Measurements from ENCODE around the gene CACNA2D3. TPM values are rescaled to one million over a fixed set of nuclear protein-coding genes. Genes with fewer than 3 reads are reported as not detected.

CACNA2D3 gene
- total RNA-seq, 4 donors from 2014 or later, result 0.30 to 9.6 (median 3.9) TPM

GRCh38 chr3:55013145-55013925, 891.0 kb downstream of the CACNA2D3 start:
- TF ChIP-seq POLR2A (IDR thresholded peaks at IDR 0.05) (no peak), EP300 (IDR thresholded peaks at IDR 0.05) (no peak)
- TF ChIP-seq, protein P1, sequence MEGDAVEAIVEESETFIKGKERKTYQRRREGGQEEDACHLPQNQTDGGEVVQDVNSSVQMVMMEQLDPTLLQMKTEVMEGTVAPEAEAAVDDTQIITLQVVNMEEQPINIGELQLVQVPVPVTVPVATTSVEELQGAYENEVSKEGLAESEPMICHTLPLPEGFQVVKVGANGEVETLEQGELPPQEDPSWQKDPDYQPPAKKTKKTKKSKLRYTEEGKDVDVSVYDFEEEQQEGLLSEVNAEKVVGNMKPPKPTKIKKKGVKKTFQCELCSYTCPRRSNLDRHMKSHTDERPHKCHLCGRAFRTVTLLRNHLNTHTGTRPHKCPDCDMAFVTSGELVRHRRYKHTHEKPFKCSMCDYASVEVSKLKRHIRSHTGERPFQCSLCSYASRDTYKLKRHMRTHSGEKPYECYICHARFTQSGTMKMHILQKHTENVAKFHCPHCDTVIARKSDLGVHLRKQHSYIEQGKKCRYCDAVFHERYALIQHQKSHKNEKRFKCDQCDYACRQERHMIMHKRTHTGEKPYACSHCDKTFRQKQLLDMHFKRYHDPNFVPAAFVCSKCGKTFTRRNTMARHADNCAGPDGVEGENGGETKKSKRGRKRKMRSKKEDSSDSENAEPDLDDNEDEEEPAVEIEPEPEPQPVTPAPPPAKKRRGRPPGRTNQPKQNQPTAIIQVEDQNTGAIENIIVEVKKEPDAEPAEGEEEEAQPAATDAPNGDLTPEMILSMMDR (IDR thresholded peaks at IDR 0.05), result no peak
- no peaks in the 10 kb centered on the region for H3K27me3 ChIP-seq
- H3K27ac ChIP-seq, result no peak overlapping the region
- H3K4me3 ChIP-seq, result no peak overlapping the region
- no peaks in the 10 kb centered on the region for H3K9me3 ChIP-seq
- WGBS, 2 donors, result 49 to 58% methylated on average over 5 of the region's 5 CpGs
- H3K36me3 ChIP-seq, result no peaks in the 10 kb centered on the region
- H3K4me1 ChIP-seq, result no peaks in the 10 kb centered on the region
- DNase-seq (ENCODE audit: low spot score in 2 of 2), result no peak

GRCh38 chr3:55014081-55014480, 891.7 kb downstream of the CACNA2D3 start:
- no peaks in the 10 kb centered on the region for H3K4me1 ChIP-seq
- no peak overlapping the region for H3K27ac ChIP-seq
- H3K4me3 ChIP-seq, result no peak overlapping the region
- no peaks in the 10 kb centered on the region for H3K36me3 ChIP-seq
- H3K9me3 ChIP-seq, result no peaks in the 10 kb centered on the region
- no peak for DNase-seq (ENCODE audit: low spot score in 2 of 2)
- TF ChIP-seq, protein P1 (IDR thresholded peaks at IDR 0.05), result no peak
- TF ChIP-seq EP300 (IDR thresholded peaks at IDR 0.05) (no peak), POLR2A (IDR thresholded peaks at IDR 0.05) (no peak)
- no peaks in the 10 kb centered on the region for H3K27me3 ChIP-seq
- WGBS, 2 donors, result 69 to 81% methylated on average over 4 of the region's 4 CpGs

GRCh38 chr3:55014906-55015305, 892.6 kb downstream of the CACNA2D3 start:
- Histone ChIP-seq H3K4me1 (no peaks in the 10 kb centered on the region), H3K9me3 (no peaks in the 10 kb centered on the region), H3K4me3 (no peak overlapping the region), H3K36me3 (no peaks in the 10 kb centered on the region), H3K27ac (no peak overlapping the region), H3K27me3 (no peaks in the 10 kb centered on the region)
- 71% methylated on average over 5 of the region's 5 CpGs for WGBS, 2 donors
- TF ChIP-seq POLR2A (IDR thresholded peaks at IDR 0.05) (no peak), EP300 (IDR thresholded peaks at IDR 0.05) (no peak)
- TF ChIP-seq, protein P1 (IDR thresholded peaks at IDR 0.05), result no peak
- no peak for DNase-seq (ENCODE audit: low spot score in 2 of 2)

GRCh38 chr3:55017876-55018275, 895.5 kb downstream of the CACNA2D3 start:
- TF ChIP-seq POLR2A (IDR thresholded peaks at IDR 0.05) (no peak), EP300 (IDR thresholded peaks at IDR 0.05) (no peak)
- TF ChIP-seq, protein P1 (IDR thresholded peaks at IDR 0.05), result no peak
- H3K9me3 ChIP-seq, result no peaks in the 10 kb centered on the region
- no peaks in the 10 kb centered on the region for H3K27me3 ChIP-seq
- no peaks in the 10 kb centered on the region for H3K36me3 ChIP-seq
- no peak overlapping the region for H3K27ac ChIP-seq
- H3K4me3 ChIP-seq, result no peak overlapping the region
- no peak for DNase-seq (ENCODE audit: low spot score in 2 of 2)
- 87 to 91% methylated on average over 3 of the region's 3 CpGs for WGBS, 2 donors
- no peaks in the 10 kb centered on the region for H3K4me1 ChIP-seq

GRCh38 chr3:55030938-55031337, 908.6 kb downstream of the CACNA2D3 start:
- Histone ChIP-seq H3K27ac (no peak overlapping the region), H3K9me3 (no peaks in the 10 kb centered on the region), H3K36me3 (no peaks in the 10 kb centered on the region), H3K27me3 (no peaks in the 10 kb centered on the region), H3K4me3 (no peak overlapping the region), H3K4me1 (no peaks in the 10 kb centered on the region)
- 60 to 63% methylated on average over 4 of the region's 4 CpGs for WGBS, 2 donors
- no peak for TF ChIP-seq POLR2A (IDR thresholded peaks at IDR 0.05)
- TF ChIP-seq EP300 (IDR thresholded peaks at IDR 0.05), result no peak
- TF ChIP-seq, protein P1 (IDR thresholded peaks at IDR 0.05), result no peak
- no peak for DNase-seq (ENCODE audit: low spot score in 2 of 2)

Data from tibial nerve (tissue), 4 donors.